Upper lobe of left lung (tissue), 6 donors: ENCODE results near the gene LEKR1. TPM values are rescaled to one million over a fixed set of nuclear protein-coding genes. Genes with fewer than 3 reads are reported as not detected.

Source experiments
- ATAC-seq, 2 donors: fragments of 200-7000 bp; cut with Tn5 transposase; one replicate each; pipeline ENCODE4 v1.9.1; 2022; ENCODE audit warnings: mild to moderate bottlenecking in 2 of 2, moderate library complexity in 2 of 2; ENCODE audit not compliant: low FRiP score in 2 of 2
- DNase-seq, 2 donors: peaks; one replicate each; pipeline ENCODE4 v3.0.0-alpha.2; 2019 to 2020
- H3K27ac ChIP-seq, 4 donors: fragments of 200-600 bp; sonication (generic); one replicate each; pipeline ENCODE4 v1.5.1; 2016 to 2019
- H3K27me3 ChIP-seq, 4 donors: fragments of 200-600 bp; sonication (generic); one replicate each; pipeline ENCODE4 v1.5.1; 2017 to 2019
- H3K36me3 ChIP-seq, 4 donors: fragments of 200-600 bp; sonication (generic); one replicate each; pipeline ENCODE4 v1.5.1; 2016 to 2019
- H3K4me1 ChIP-seq, 4 donors: fragments of 200-600 bp; sonication (generic); one replicate each; pipeline ENCODE4 v1.5.1; 2018 to 2019
- H3K4me3 ChIP-seq, 4 donors: fragments of 200-600 bp; sonication (generic); one replicate each; pipeline ENCODE4 v1.5.1; 2017 to 2019; ENCODE audit warnings: mild to moderate bottlenecking in 2 of 4, moderate library complexity in 1 of 4
- H3K9me3 ChIP-seq, 4 donors: fragments of 200-600 bp; sonication (generic); one replicate each; pipeline ENCODE4 v1.5.1; 2018 to 2019
- EP300 ChIP-seq, 4 donors: sonication (generic); formaldehyde crosslinking; IDR thresholded peaks; one replicate each; pipeline ENCODE4 v1.5.1; 2017; ENCODE audit warnings: antibody characterized with exemption in 4 of 4, control low read depth in 2 of 4
- POLR2A ChIP-seq, 4 donors: fragments of 450-650 bp; IDR thresholded peaks; one replicate each; pipeline ENCODE4 v1.5.1; 2016 to 2017; ENCODE audit warnings: antibody characterized with exemption in 4 of 4, mild to moderate bottlenecking in 2 of 4
- POLR2AphosphoS5 ChIP-seq, 2 donors: sonication (generic); formaldehyde crosslinking; IDR thresholded peaks; one replicate each; pipeline ENCODE4 v1.5.1; 2017; ENCODE audit warnings: antibody characterized with exemption in 2 of 2
- WGBS, 2 donors: methylation state at CpG; one replicate each; pipeline ENCODE4 v1.1.5; 2017 to 2018; 5-methylcytosine and 5-hydroxymethylcytosine counted together
- total RNA-seq, 6 donors: library from RNA; depleted of rRNA in 4 of 6; stranded (reverse); fragments of >200 nt in 4 of 6; gene quantifications; one replicate each; pipeline versions ENCODE4 v1.1.0 to v1.2.1, GENCODE V29; 2016 to 2021
- TF ChIP-seq, protein P1 (sequence below), 6 experiments: fragments of 450-650 bp in 4 of 6; fragments of 200-600 bp in 2 of 6; sonication (generic) in 2 of 6; IDR thresholded peaks; one replicate each; pipeline ENCODE4 v1.5.1; 2016 to 2019; ENCODE audit warnings: antibody characterized with exemption in 6 of 6
- donor health status: DM: no; HTN: no; CAD: no; lungs with moderate emphysema.
- donor health status: DM: no; HTN: yes; CAD: no; lungs with severe emphysema.

The LEKR1 gene
- total RNA-seq, 6 donors from 2014 or later, result 1.0 to 9.1 (median 2.2) TPM

- H3K4me1 ChIP-seq, result no peaks in the 10 kb centered on the region
- ATAC-seq, result no peak
- H3K4me3 ChIP-seq, result no peak overlapping the region
- H3K27ac ChIP-seq, result no peak overlapping the region
- H3K9me3 ChIP-seq, result no peaks in the 10 kb centered on the region
- H3K36me3 ChIP-seq, result no peaks in the 10 kb centered on the region
- no peaks in the 10 kb centered on the region for H3K27me3 ChIP-seq
- no peak for TF ChIP-seq EP300 (IDR thresholded peaks at IDR 0.05)
- TF ChIP-seq POLR2AphosphoS5 (IDR thresholded peaks at IDR 0.05), result no peak
- TF ChIP-seq POLR2A (IDR thresholded peaks at IDR 0.05), result no peak
- TF ChIP-seq, protein P1, sequence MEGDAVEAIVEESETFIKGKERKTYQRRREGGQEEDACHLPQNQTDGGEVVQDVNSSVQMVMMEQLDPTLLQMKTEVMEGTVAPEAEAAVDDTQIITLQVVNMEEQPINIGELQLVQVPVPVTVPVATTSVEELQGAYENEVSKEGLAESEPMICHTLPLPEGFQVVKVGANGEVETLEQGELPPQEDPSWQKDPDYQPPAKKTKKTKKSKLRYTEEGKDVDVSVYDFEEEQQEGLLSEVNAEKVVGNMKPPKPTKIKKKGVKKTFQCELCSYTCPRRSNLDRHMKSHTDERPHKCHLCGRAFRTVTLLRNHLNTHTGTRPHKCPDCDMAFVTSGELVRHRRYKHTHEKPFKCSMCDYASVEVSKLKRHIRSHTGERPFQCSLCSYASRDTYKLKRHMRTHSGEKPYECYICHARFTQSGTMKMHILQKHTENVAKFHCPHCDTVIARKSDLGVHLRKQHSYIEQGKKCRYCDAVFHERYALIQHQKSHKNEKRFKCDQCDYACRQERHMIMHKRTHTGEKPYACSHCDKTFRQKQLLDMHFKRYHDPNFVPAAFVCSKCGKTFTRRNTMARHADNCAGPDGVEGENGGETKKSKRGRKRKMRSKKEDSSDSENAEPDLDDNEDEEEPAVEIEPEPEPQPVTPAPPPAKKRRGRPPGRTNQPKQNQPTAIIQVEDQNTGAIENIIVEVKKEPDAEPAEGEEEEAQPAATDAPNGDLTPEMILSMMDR (IDR thresholded peaks at IDR 0.05), result no peak
- DNase-seq, result no peak
Observed at GRCh38 chr3:157023226-157023625, 197.1 kb downstream of the LEKR1 start.

DNA sequence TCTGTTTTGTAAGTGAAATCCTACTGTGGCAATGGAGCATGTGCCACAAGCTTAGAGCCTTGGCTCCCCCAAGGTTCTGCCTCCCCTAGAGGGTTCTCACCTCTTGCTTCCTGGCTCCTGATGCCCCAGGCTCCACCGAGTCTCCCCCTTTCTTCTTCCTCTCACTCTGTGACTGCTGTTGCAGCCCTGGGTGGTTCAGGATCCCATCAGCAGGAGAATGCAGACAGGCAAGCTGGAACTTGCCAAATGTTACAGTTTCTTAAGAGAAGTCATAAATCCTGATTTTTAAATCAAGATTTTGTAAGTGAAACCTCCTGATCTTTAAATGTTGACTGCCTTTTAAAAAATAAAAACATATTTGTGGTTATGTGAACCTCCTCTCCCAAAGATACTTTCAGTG, 199.9 kb downstream of the LEKR1 start:
- DNase-seq (no peak), ATAC-seq (no peak)
- Histone ChIP-seq H3K9me3 (no peaks in the 10 kb centered on the region), H3K4me1 (no peaks in the 10 kb centered on the region), H3K27me3 (no peaks in the 10 kb centered on the region), H3K36me3 (no peaks in the 10 kb centered on the region), H3K4me3 (no peak overlapping the region), H3K27ac (no peak overlapping the region)
- no peak for TF ChIP-seq EP300 (IDR thresholded peaks at IDR 0.05)
- TF ChIP-seq POLR2AphosphoS5 (IDR thresholded peaks at IDR 0.05), result no peak
- no peak for TF ChIP-seq POLR2A (IDR thresholded peaks at IDR 0.05)
- 33 to 67% methylated on average over 1 of the region's 1 CpG for WGBS, 2 donors

- WGBS, 2 donors, result 48 to 55% methylated on average over 7 of the region's 7 CpGs
- Histone ChIP-seq H3K27me3 (no peaks in the 10 kb centered on the region), H3K36me3 (no peaks in the 10 kb centered on the region), H3K4me3 (no peak overlapping the region), H3K4me1 (no peaks in the 10 kb centered on the region), H3K9me3 (no peaks in the 10 kb centered on the region), H3K27ac (no peak overlapping the region)
- TF ChIP-seq POLR2A (IDR thresholded peaks at IDR 0.05) (no peak), EP300 (IDR thresholded peaks at IDR 0.05) (no peak), POLR2AphosphoS5 (IDR thresholded peaks at IDR 0.05) (no peak)
- TF ChIP-seq, protein P1 (IDR thresholded peaks at IDR 0.05), result no peak
- DNase-seq (no peak), ATAC-seq (no peak)
Observed at GRCh38 chr3:157027861-157028745, 201.9 kb downstream of the LEKR1 start.

- H3K27ac ChIP-seq, result no peak overlapping the region
- no peaks in the 10 kb centered on the region for H3K4me1 ChIP-seq
- H3K27me3 ChIP-seq, result no peaks in the 10 kb centered on the region
- TF ChIP-seq POLR2A (IDR thresholded peaks at IDR 0.05) (no peak), EP300 (IDR thresholded peaks at IDR 0.05) (no peak), POLR2AphosphoS5 (IDR thresholded peaks at IDR 0.05) (no peak)
- TF ChIP-seq, protein P1 (IDR thresholded peaks at IDR 0.05), result no peak
- no peak overlapping the region for H3K4me3 ChIP-seq
- WGBS, 2 donors, result 80 to 82% methylated on average over 3 of the region's 3 CpGs
- no peaks in the 10 kb centered on the region for H3K36me3 ChIP-seq
- no peaks in the 10 kb centered on the region for H3K9me3 ChIP-seq
- DNase-seq (no peak), ATAC-seq (no peak)
Observed at GRCh38 chr3:157029365-157029790, 203.2 kb downstream of the LEKR1 start.

DNA sequence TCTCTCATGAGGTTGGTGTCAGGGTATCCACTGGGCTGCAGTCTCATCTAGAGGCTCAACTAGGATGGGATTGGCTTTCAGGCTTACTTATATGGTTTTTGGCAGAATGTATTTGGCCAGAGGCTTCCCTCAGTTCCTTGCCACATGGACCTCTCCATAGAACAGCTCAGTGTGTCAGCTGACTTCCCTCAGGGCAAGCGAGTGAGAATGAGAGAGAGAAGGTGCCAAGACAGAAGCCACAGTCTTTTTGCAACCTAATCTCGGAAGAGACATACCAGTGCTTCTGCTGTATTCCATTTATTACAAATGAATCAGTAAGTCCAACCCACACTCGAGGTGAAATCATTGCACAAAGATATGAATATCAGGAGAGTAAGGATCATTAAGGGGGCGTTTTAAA, 204.6 kb downstream of the LEKR1 start:
- H3K4me1 ChIP-seq, result no peaks in the 10 kb centered on the region
- H3K36me3 ChIP-seq, result no peaks in the 10 kb centered on the region
- no peaks in the 10 kb centered on the region for H3K9me3 ChIP-seq
- TF ChIP-seq POLR2AphosphoS5 (IDR thresholded peaks at IDR 0.05) (no peak), POLR2A (IDR thresholded peaks at IDR 0.05) (no peak), EP300 (IDR thresholded peaks at IDR 0.05) (no peak)
- TF ChIP-seq, protein P1 (IDR thresholded peaks at IDR 0.05), result no peak
- DNase-seq (no peak), ATAC-seq (no peak)
- H3K27me3 ChIP-seq, result no peaks in the 10 kb centered on the region
- no peak overlapping the region for H3K4me3 ChIP-seq
- WGBS, 2 donors, result 67 to 75% methylated on average over 4 of the region's 4 CpGs
- H3K27ac ChIP-seq, result no peak overlapping the region
